GM19397 (cell line): ENCODE data around the gene FMO2.

ENCODE experiments used
- ATAC-seq: cut with Tn5 transposase; IDR thresholded peaks from one replicate; pipeline ENCODE4 v1.9.1; 2021; ENCODE audit warnings: mild to moderate bottlenecking, moderate library complexity; ENCODE audit not compliant: unreplicated experiment

The FMO2 gene

DNA sequence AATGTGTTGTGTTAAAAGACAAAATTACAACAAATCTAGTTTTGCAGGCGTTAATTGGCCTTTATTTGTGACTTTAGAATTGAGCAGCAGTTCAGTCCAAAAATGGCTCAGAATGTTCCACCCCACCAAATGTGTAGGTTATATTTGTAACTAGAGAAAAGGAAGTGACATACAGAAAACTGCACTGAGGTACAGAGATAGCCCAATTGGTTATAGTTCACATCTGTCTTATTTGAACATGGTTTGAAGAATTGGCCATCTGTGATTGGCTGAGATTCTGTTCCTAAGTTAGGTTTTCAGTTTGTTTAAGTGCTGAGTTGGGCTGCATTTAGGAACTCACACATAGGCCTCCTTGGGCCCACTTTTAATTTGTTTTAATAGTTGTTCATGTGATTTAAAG, 12.0 kb upstream of the FMO2 start:
- no peak for ATAC-seq

DNA sequence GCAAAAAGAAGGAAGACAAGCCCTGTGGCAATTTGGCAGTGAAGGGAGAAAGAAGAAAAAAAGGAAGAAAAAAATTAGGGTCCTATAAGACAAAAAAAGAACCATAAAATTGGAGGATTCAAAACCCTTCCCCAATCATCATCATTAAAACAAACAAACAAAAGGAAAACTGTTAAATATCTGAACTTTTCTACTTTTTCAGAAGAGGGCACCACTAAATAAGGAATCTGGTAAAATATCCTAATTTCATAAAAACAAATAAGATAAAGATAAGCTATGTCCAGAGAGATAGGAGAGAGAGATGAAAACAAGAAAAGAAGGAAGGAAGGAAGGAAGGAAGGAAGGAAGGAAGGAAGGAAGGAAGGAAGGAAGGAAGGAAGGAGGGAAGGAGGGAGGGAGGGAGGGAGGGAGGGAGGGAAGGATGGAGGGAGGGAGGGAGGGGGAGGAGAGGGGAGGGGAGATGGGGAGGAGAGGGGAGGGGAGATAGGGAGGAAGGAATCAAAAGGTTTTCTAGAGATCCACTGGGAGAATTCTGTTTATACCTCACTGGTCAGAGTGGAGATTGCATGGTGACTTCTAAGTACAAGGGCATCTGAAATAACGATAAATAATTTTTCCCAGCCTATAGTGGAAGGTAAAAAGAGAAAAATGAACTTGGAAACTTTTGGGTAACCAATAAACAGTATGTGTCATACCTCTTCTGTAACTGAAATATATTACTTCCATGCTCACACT, 10.4 kb upstream of the FMO2 start:
- no peak for ATAC-seq

- no peak for ATAC-seq
These were observed 7.8 kb upstream of the FMO2 start for GRCh38 chr1:171177261-171177660.

- no peak for ATAC-seq
These were observed 5.5 kb upstream of the FMO2 start for GRCh38 chr1:171179318-171180227.

DNA sequence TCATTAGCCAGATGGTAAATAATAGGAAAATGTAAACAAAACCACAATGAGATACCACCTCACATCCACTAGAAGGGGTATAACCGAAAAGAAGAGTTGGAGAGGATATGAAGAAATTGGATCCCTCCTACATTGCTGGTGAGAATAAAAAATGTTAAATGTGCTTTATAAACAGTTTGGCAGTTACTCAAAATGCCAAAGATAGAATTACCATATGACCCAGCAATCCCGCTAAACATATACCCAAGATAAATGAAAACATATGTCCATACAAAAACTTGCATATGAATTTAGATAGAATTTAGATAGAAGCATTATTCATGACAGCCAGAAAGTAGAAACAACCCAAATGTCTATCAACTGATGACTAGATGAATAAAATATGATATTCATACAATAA, 4.4 kb upstream of the FMO2 start:
- no peak for ATAC-seq

- ATAC-seq: peak; percentile 71
These were observed 3.5 kb downstream of the FMO2 start for GRCh38 chr1:171188388-171189266.

GRCh38 chr1:171191992-171192391, 6.9 kb downstream of the FMO2 start:
- no peak for ATAC-seq

DNA sequence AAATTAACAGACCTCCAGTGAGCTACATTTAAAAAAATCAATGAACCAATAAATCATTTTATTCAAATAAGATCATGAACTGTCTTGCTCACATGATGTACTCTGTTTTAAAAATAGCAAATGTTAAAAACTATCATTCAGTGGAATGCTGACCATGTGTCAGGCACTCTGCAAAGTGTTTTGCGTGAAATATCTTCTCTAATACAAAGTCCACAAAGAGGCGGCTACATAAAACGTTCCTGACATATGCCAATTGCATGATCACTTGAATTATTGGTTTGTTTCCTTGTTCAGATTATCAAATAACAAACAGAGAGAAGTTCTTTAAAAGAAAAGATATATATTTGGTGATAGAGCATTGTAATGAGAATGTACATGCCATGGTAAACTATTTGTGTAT, 10.7 kb downstream of the FMO2 start:
- ATAC-seq: no peak

- no peak for ATAC-seq
These were observed 11.3 kb downstream of the FMO2 start for GRCh38 chr1:171196351-171196750.

GRCh38 chr1:171198081-171198480, 13.0 kb downstream of the FMO2 start:
- ATAC-seq: no peak

GRCh38 chr1:171204296-171204695, 19.2 kb downstream of the FMO2 start:
- ATAC-seq: no peak

DNA sequence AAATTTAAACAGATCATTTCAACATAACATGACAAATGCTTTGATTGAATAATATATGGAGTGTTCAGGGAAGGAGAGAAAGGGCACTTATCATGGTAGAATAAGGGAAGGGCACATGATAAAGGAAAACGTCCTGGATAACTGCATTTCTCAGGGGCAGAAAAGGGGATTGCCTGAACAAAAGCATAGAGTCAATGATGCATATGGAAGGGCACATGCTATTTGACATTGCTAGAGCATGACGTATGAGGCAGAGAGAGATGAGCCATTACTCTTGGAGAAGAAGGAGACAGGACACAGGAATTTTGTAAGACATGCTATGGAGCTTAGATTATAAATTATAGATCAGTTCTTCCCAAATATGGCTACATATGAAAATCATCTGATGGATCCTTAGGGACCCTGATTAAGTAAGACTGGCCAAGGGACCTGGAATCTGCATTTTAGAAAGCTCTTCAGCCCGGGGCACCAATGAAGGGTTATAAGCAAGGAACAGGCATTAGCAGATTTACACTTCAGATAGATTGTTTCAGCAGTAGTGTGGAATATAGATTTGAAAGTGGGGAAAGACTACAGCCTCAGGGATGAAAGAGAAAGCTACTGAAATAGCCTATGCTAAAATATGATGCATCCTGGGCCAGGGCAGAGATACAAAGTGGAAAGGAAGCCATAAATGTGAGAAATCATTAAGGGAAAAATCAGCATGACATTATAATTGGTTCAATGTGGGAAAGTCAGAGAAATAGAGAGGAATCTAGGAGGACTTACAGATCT, 21.3 kb downstream of the FMO2 start:
- no peak for ATAC-seq

GRCh38 chr1:171206978-171207355, 21.9 kb downstream of the FMO2 start:
- no peak for ATAC-seq

DNA sequence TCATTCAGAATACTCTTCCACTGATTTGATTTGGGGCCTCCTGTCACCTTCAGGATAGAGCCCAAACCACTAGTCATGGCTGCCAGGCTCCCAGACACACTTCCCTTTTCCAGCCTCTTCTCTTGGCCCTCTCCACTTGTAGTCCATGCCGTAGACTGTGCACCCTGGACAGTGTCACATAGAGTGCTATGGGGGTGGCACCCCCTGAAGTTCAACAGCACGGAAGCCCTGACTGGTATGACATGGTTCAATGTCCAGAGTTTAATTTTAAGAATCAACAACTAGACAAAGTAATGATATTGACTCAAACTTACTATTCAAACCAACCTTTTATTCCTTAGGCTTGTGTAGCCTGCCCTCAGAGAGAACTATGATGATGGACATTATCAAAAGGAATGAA, 22.3 kb downstream of the FMO2 start:
- no peak for ATAC-seq

DNA sequence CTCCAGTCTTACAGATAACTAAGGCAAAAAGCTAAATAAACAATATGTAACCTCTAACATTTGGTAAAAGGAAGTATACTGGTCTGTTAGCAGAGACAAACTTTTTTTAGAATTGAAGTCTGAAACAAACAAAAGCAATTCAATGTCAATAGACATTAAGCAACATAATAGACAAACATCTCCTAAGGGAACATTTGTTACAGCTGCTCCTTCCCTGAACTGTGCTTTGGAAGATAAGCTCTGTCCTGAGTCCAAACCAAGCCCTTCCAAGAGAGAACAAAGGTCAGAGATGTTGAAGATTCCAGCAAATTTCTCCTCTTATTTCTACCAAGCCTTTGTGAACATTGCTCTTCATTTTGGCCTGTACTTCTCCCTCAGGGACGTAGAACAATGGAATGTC, 25.3 kb downstream of the FMO2 start:
- no peak for ATAC-seq

GRCh38 chr1:171212607-171213351, 27.7 kb downstream of the FMO2 start:
- no peak for ATAC-seq

- ATAC-seq: no peak
These were observed 28.7 kb downstream of the FMO2 start for GRCh38 chr1:171213559-171214454.

DNA sequence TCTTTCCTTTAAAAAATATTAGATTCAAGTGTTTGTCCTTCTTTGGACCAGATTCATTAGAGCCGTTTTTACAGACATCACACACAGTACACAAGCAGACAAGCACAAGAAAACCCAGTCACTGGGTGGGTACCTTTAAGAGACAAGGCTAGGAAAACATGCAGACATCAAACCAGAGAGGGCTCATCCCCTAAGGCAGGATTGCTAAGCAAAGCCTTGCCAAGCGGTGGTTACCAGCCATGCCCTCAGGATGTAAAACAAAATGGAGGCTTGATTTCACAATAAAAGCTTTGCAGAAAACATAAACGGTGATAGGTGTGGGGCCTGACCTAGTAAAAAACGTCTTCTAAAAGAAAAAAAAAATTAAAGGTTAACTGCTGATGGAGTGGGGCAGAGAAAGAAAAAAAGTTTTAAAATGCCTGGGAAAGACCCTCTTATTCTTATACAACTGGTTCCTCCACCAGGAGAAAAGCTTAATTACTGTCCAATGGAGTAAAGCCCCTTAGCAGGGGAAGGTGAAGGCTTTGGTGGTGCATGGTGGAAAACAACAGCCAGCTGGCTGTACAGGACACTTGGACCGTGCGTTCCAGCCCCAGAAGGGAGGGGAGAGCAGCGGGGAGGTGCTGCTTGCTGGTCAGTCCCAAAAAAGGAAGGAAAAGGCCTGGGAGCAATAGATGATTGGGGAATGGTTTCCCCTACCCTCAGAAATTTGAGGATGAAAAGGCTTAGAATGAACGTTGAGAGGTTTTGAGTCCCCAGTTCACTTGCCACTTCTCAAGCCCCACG, 32.8 kb downstream of the FMO2 start:
- ATAC-seq: no peak
